NOMO-1 treated with DMSO at 0.1 percent for 48 hours (cell line): ENCODE results near the gene KIF18A.

Experiments
- DNase-seq: peaks from one replicate; lab custom pipeline; 2025; ENCODE audit not compliant: unreplicated experiment; lab: John Stamatoyannopoulos, UW

Gene KIF18A

GRCh38 chr11:27971171-27971570, 136.8 kb downstream of the KIF18A start:
- DNase-seq = no peak
